ENCODE results near the gene EFR3B.

- TF ChIP-seq ZNF23 (tag by site-specific recombination; IDR thresholded peaks at IDR 0.05; ENCODE audit: borderline replicate concordance) (no peak), ZNF473 (tag by site-specific recombination; IDR thresholded peaks at IDR 0.05) (no peak), ZNF398 (tag by site-specific recombination; IDR thresholded peaks at IDR 0.05) (no peak), CTCF (tag by site-specific recombination; IDR thresholded peaks at IDR 0.05) (no peak), ZNF580 (tag by site-specific recombination; IDR thresholded peaks at IDR 0.05) (no peak), ZNF626 (tag by site-specific recombination; IDR thresholded peaks at IDR 0.05) (no peak), TSHZ1 (tag by site-specific recombination; IDR thresholded peaks at IDR 0.05; ENCODE audit: borderline replicate concordance) (no peak), IKZF3 (tag by site-specific recombination; IDR thresholded peaks at IDR 0.05) (no peak), ZNF18 (tag by site-specific recombination; IDR thresholded peaks at IDR 0.05) (no peak), ZNF449 (tag by site-specific recombination; IDR thresholded peaks at IDR 0.05) (no peak), BCL11A (tag by site-specific recombination; IDR thresholded peaks at IDR 0.05; ENCODE audit: low read depth) (no peak), ZNF585B (tag by site-specific recombination; IDR thresholded peaks at IDR 0.05) (no peak), REST (tag by site-specific recombination; IDR thresholded peaks at IDR 0.05) (no peak), ZNF571 (tag by site-specific recombination; IDR thresholded peaks at IDR 0.05) (no peak)
Measured at GRCh38 chr2:25077789-25078169, 35.9 kb downstream of the EFR3B start.
